Small intestine (tissue), 7 donors: Measurements from ENCODE around the gene GPX5. TPM values are rescaled to one million over a fixed set of nuclear protein-coding genes. Genes with fewer than 3 reads are reported as not detected.
A peak's percentile ranks its signal among the peaks of the same experiment; 100 is the strongest.
"Not testable (repeated sequence)": the region's sequence is repeated elsewhere in the genome, so short reads cannot be mapped to it uniquely, and the experiment has no call there.

Source experiments
- DNase-seq, 2 donors: peaks; one replicate each; pipeline versions ENCODE4 v3.0.0 to v3.0.0-alpha.2; 2013
- FAIRE-seq: peaks from 2 replicates; lab custom pipeline; 2012; peaks lifted over from hg19 to GRCh38; lab: Jason Lieb, UNC
- H3K27ac ChIP-seq, 3 donors: one replicate each; pipeline ENCODE4 v1.5.1; 2013; ENCODE audit warnings: low read length in 2 of 3, mild to moderate bottlenecking in 2 of 3, control low read depth in 1 of 3, inconsistent platforms in 1 of 3, low read depth in 1 of 3, moderate library complexity in 1 of 3
- H3K27me3 ChIP-seq, 3 donors: one replicate each; pipeline ENCODE4 v1.6.1; 2013; ENCODE audit warnings: low read length in 3 of 3, inconsistent platforms in 1 of 3; ENCODE audit not compliant: control insufficient read depth in 3 of 3, insufficient read depth in 3 of 3
- H3K36me3 ChIP-seq, 3 donors: one replicate each; pipeline ENCODE4 v1.6.1; 2013; ENCODE audit warnings: low read length in 3 of 3, inconsistent platforms in 1 of 3, low read depth in 1 of 3, mild to moderate bottlenecking in 1 of 3, moderate library complexity in 1 of 3; ENCODE audit not compliant: control insufficient read depth in 3 of 3, insufficient read depth in 2 of 3
- H3K4me1 ChIP-seq, 3 donors: one replicate each; pipeline ENCODE4 v1.6.1; 2013; ENCODE audit warnings: low read length in 2 of 3, inconsistent platforms in 1 of 3, low read depth in 1 of 3, mild to moderate bottlenecking in 1 of 3, moderate library complexity in 1 of 3; ENCODE audit not compliant: control insufficient read depth in 3 of 3, insufficient read depth in 2 of 3
- H3K4me3 ChIP-seq, 3 donors: one replicate each; pipeline ENCODE4 v1.5.1; 2013; ENCODE audit warnings: low read length in 3 of 3, control low read depth in 1 of 3, inconsistent platforms in 1 of 3, low read depth in 1 of 3, mild to moderate bottlenecking in 1 of 3, moderate library complexity in 1 of 3
- H3K9me3 ChIP-seq, 2 donors: one replicate each; pipeline ENCODE4 v1.6.1; 2013; ENCODE audit warnings: low read depth in 1 of 2, low read length in 1 of 2; ENCODE audit not compliant: control insufficient read depth in 2 of 2, insufficient read depth in 1 of 2
- WGBS, 3 donors: extraction: QIAGEN DNeasy Blood & Tissue Kit; methylation state at CpG; one replicate each; pipeline ENCODE4 v1.1.7; 2013; 5-methylcytosine and 5-hydroxymethylcytosine counted together
- polyA plus RNA-seq, 4 donors: library from polyadenylated mRNA; stranded (reverse) in 3 of 4; unstranded in 1 of 4; fragments of 200-250 nt in 3 of 4; fragments of 120-200 nt in 1 of 4; gene quantifications; one replicate each; pipeline versions ENCODE4 v1.2.1 to v1.2.3, GENCODE V29; 2013
- donor health status: healthy with polysubstance abuse.
- donor health status: control.
- donor health status: control.
- donor health status: Bipolar disorder and iron deficiency.
- donor health status: healthy.

Gene GPX5
- polyA plus RNA-seq, 4 donors, result not detected

- Histone ChIP-seq H3K4me3 (peak overlapping the region in 1 of 3 donors; percentile 46), H3K4me1 (no peaks in the 10 kb centered on the region), H3K9me3 (no peaks in the 10 kb centered on the region), H3K27ac (peak overlapping the region in 1 of 3 donors; percentile 21), H3K27me3 (peaks cover 0 to 28% (median 13%) of the 10 kb centered on the region in 3 donors), H3K36me3 (no peaks in the 10 kb centered on the region)
- DNase-seq (peak in 1 of 2 donors; percentile 62), FAIRE-seq (no peak)
- 4 to 13% (median 11%) methylated on average over 40 of the region's 40 CpGs for WGBS, 3 donors
Measured at GRCh38 chr6:28489366-28490204, 36.1 kb upstream of the GPX5 start.

GRCh38 chr6:28490205-28490890 is 35.3 kb upstream of the GPX5 start:
- peaks cover 0 to 28% (median 12%) of the 10 kb centered on the region in 3 donors for H3K27me3 ChIP-seq
- peak overlapping the region in 1 of 3 donors; percentile 46 for H3K4me3 ChIP-seq
- 16 to 26% (median 26%) methylated on average over 23 of the region's 23 CpGs for WGBS, 3 donors
- H3K36me3 ChIP-seq, result no peaks in the 10 kb centered on the region
- H3K27ac ChIP-seq, result no peak overlapping the region
- H3K9me3 ChIP-seq, result no peaks in the 10 kb centered on the region
- FAIRE-seq (no peak), DNase-seq (no peak)
- H3K4me1 ChIP-seq, result no peaks in the 10 kb centered on the region

- no peak overlapping the region for H3K4me3 ChIP-seq
- no peak for FAIRE-seq
- no peaks in the 10 kb centered on the region for H3K36me3 ChIP-seq
- no peaks in the 10 kb centered on the region for H3K9me3 ChIP-seq
- H3K27me3 ChIP-seq, result peaks cover 0 to 28% (median 10%) of the 10 kb centered on the region in 3 donors
- no peak overlapping the region for H3K27ac ChIP-seq
- no peak for DNase-seq
- WGBS, 3 donors, result 27 to 49% (median 37%) methylated on average over 3 of the region's 3 CpGs
- no peaks in the 10 kb centered on the region for H3K4me1 ChIP-seq
Measured at GRCh38 chr6:28491984-28492317, 33.7 kb upstream of the GPX5 start.

GRCh38 chr6:28496099-28496779 is 29.4 kb upstream of the GPX5 start:
- H3K27ac ChIP-seq, result no peak overlapping the region
- peaks cover 0 to 8% (median 0%) of the 10 kb centered on the region in 3 donors for H3K27me3 ChIP-seq
- H3K9me3 ChIP-seq, result no peaks in the 10 kb centered on the region
- H3K36me3 ChIP-seq, result no peaks in the 10 kb centered on the region
- no peak overlapping the region for H3K4me3 ChIP-seq
- no peak for DNase-seq
- H3K4me1 ChIP-seq, result no peaks in the 10 kb centered on the region
- no peak for FAIRE-seq
- WGBS, 3 donors, result 19 to 32% (median 27%) methylated on average over 2 of the region's 2 CpGs

GRCh38 chr6:28497306-28497705 is 28.4 kb upstream of the GPX5 start:
- H3K9me3 ChIP-seq, result no peaks in the 10 kb centered on the region
- H3K27me3 ChIP-seq, result peaks cover 0 to 3% (median 0%) of the 10 kb centered on the region in 3 donors
- FAIRE-seq (no peak), DNase-seq (no peak)
- no peaks in the 10 kb centered on the region for H3K36me3 ChIP-seq
- H3K4me1 ChIP-seq, result no peaks in the 10 kb centered on the region
- WGBS, 3 donors, result 32 to 75% (median 54%) methylated on average over 1 of the region's 1 CpG
- no peak overlapping the region for H3K27ac ChIP-seq
- H3K4me3 ChIP-seq, result no peak overlapping the region

- 32 to 39% (median 36%) methylated on average over 3 of the region's 3 CpGs for WGBS, 3 donors
- Histone ChIP-seq H3K27ac (no peak overlapping the region), H3K36me3 (no peaks in the 10 kb centered on the region), H3K4me3 (no peak overlapping the region), H3K4me1 (no peaks in the 10 kb centered on the region), H3K9me3 (no peaks in the 10 kb centered on the region), H3K27me3 (peaks cover 0 to 3% (median 0%) of the 10 kb centered on the region in 3 donors)
- DNase-seq (no peak), FAIRE-seq (no peak)
Measured at GRCh38 chr6:28497893-28498292, 27.8 kb upstream of the GPX5 start.

GRCh38 chr6:28501259-28501658 is 24.4 kb upstream of the GPX5 start:
- FAIRE-seq, result no peak
- H3K27ac ChIP-seq, result no peak overlapping the region
- no peaks in the 10 kb centered on the region for H3K4me1 ChIP-seq
- no peak for DNase-seq
- H3K27me3 ChIP-seq, result peaks cover 0 to 5% (median 0%) of the 10 kb centered on the region in 3 donors
- no peak overlapping the region for H3K4me3 ChIP-seq
- WGBS, 3 donors, result 88 to 93% (median 89%) methylated on average over 6 of the region's 6 CpGs
- H3K9me3 ChIP-seq, result no peaks in the 10 kb centered on the region
- H3K36me3 ChIP-seq, result no peaks in the 10 kb centered on the region

- H3K36me3 ChIP-seq, DNase-seq, H3K4me3 ChIP-seq, H3K27me3 ChIP-seq, H3K9me3 ChIP-seq, FAIRE-seq, H3K4me1 ChIP-seq, H3K27ac ChIP-seq: not testable (repeated sequence)
- 90 to 93% (median 92%) methylated on average over 25 to 35 of the region's 35 CpGs for WGBS, 3 donors
Measured at GRCh38 chr6:28502136-28502535, 23.5 kb upstream of the GPX5 start.
